Breast epithelium (tissue), 3 donors: ENCODE results near the gene COL4A2.

Source experiments
- POLR2A ChIP-seq: fragments of 450-650 bp; IDR thresholded peaks from one replicate; pipeline ENCODE4 v1.6.1; 2016; ENCODE audit warnings: antibody characterized with exemption, mild to moderate bottlenecking, moderate library complexity
- POLR2AphosphoS5 ChIP-seq, 3 donors: sonication (generic); formaldehyde crosslinking; IDR thresholded peaks; one replicate each; pipeline ENCODE4 v1.6.1; 2017; ENCODE audit warnings: antibody characterized with exemption in 3 of 3
- TF ChIP-seq, protein P1 (sequence below), 3 donors: fragments of 450-650 bp; IDR thresholded peaks; one replicate each; pipeline ENCODE4 v1.5.1; 2016 to 2017; ENCODE audit warnings: antibody characterized with exemption in 3 of 3, mild to moderate bottlenecking in 3 of 3, moderate library complexity in 3 of 3

GRCh38 chr13:110551284-110551683, 244.2 kb downstream of the COL4A2 start:
- TF ChIP-seq, protein P1, sequence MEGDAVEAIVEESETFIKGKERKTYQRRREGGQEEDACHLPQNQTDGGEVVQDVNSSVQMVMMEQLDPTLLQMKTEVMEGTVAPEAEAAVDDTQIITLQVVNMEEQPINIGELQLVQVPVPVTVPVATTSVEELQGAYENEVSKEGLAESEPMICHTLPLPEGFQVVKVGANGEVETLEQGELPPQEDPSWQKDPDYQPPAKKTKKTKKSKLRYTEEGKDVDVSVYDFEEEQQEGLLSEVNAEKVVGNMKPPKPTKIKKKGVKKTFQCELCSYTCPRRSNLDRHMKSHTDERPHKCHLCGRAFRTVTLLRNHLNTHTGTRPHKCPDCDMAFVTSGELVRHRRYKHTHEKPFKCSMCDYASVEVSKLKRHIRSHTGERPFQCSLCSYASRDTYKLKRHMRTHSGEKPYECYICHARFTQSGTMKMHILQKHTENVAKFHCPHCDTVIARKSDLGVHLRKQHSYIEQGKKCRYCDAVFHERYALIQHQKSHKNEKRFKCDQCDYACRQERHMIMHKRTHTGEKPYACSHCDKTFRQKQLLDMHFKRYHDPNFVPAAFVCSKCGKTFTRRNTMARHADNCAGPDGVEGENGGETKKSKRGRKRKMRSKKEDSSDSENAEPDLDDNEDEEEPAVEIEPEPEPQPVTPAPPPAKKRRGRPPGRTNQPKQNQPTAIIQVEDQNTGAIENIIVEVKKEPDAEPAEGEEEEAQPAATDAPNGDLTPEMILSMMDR (IDR thresholded peaks at IDR 0.05): no peak
- no peak for TF ChIP-seq POLR2AphosphoS5 (IDR thresholded peaks at IDR 0.05)
- no peak for TF ChIP-seq POLR2A
